Ovary (tissue), 9 donors: ENCODE data around the gene CDC25B. TPM values are rescaled to one million over a fixed set of nuclear protein-coding genes. Genes with fewer than 3 reads are reported as not detected.

Experiments
- DNase-seq, 5 donors: peaks; one replicate each; pipeline ENCODE4 v3.0.0-alpha.2; 2019 to 2020
- H3K27ac ChIP-seq, 2 donors: fragments of 200-600 bp; one replicate each; pipeline versions ENCODE4 v1.5.1 to v1.8.0; 2019 to 2022
- H3K27me3 ChIP-seq: fragments of 200-600 bp; one replicate; pipeline ENCODE4 v1.8.0; 2022
- H3K36me3 ChIP-seq: fragments of 200-600 bp; sonication (generic); one replicate; pipeline ENCODE4 v1.5.1; 2019
- H3K4me1 ChIP-seq: one replicate; pipeline ENCODE4 v1.8.1; 2013; ENCODE audit warnings: mild to moderate bottlenecking, moderate library complexity; ENCODE audit not compliant: insufficient read depth
- H3K4me3 ChIP-seq: fragments of 200-600 bp; sonication (generic); one replicate; pipeline ENCODE4 v1.5.1; 2017
- H3K9me3 ChIP-seq, 2 donors: fragments of 200-600 bp in 1 of 2; sonication (generic) in 1 of 2; one replicate each; pipeline versions ENCODE4 v1.5.1 to v1.8.1; 2013 to 2019; ENCODE audit warnings: mild to moderate bottlenecking in 1 of 2, moderate library complexity in 1 of 2
- CTCF ChIP-seq, 3 donors: fragments of 450-650 bp in 2 of 3; fragments of 200-600 bp in 1 of 3; IDR thresholded peaks; one replicate each; pipeline versions ENCODE4 v1.5.1 to v1.8.0; 2016 to 2022; ENCODE audit warnings: antibody characterized with exemption in 3 of 3, mild to moderate bottlenecking in 1 of 3
- EP300 ChIP-seq: sonication (generic); formaldehyde crosslinking; IDR thresholded peaks from one replicate; pipeline ENCODE4 v1.6.1; 2017; ENCODE audit warnings: antibody characterized with exemption
- POLR2A ChIP-seq: fragments of 450-650 bp; IDR thresholded peaks from one replicate; pipeline ENCODE4 v1.6.1; 2017; ENCODE audit warnings: antibody characterized with exemption, mild to moderate bottlenecking, moderate library complexity
- WGBS, 3 donors: extraction: QIAGEN DNeasy Blood & Tissue Kit in 1 of 3; methylation state at CpG; one replicate each; pipeline versions ENCODE4 v1.1.5 to v1.1.7; 2013 to 2017; 5-methylcytosine and 5-hydroxymethylcytosine counted together
- intact Hi-C, 4 donors: fragments of 100-400 bp; cut with DNase I; formaldehyde crosslinking; loops; one replicate each; pipeline versions ENCODE4 v1.11.0 to v1.15.1; 2022 to 2023
- polyA plus RNA-seq, 2 donors: library from polyadenylated mRNA; stranded (reverse); fragments of 200-250 nt in 1 of 2; fragments of 350-450 nt in 1 of 2; fragmentation: Illumina TruSeq in 1 of 2; extraction: RNeasy Lipid Tissue Mini Kit (QIAGEN cat#74804) in 1 of 2; gene quantifications; one replicate each; pipeline ENCODE4 v1.2.3, GENCODE V29; 2013 to 2014
- total RNA-seq, 7 donors: library from RNA; depleted of rRNA in 2 of 7; stranded (reverse); fragments of >200 nt in 2 of 7; fragmentation: NEBNext Ultra II Directional in 3 of 7; extraction: Animal tissue kit (Norgen Biotek cat#: 25700) in 3 of 7; gene quantifications; one replicate each; pipeline versions ENCODE4 v1.1.0 to v1.2.4, GENCODE V29; 2016 to 2023
- donor health status: DM: no; HTN: no; CAD: no; lungs with moderate emphysema.
- donor health status: DM: no; HTN: no; CAD: no.
- donor health status: Bipolar disorder and iron deficiency.
- donor health status: DM: yes; HTN: yes; CAD: no.
- donor health status: DM: no; HTN: no; CAD: no.
- donor health status: DM: yes; HTN: yes; CAD: no.

Gene CDC25B
- total and polyA plus RNA-seq, 9 donors, result 17.9 to 47.8 (median 33.0) TPM

- Histone ChIP-seq H3K36me3 (no peaks in the 10 kb centered on the region), H3K27me3 (no peaks in the 10 kb centered on the region), H3K4me1 (peaks cover 25% of the 10 kb centered on the region), H3K9me3 (no peaks in the 10 kb centered on the region), H3K27ac (no peak overlapping the region), H3K4me3 (no peak overlapping the region)
- no peak for TF ChIP-seq CTCF (IDR thresholded peaks at IDR 0.05)
- TF ChIP-seq POLR2A, result no peak
- no peak for TF ChIP-seq EP300
- intact Hi-C loops, result loop anchor here in 1 of 4 donors (10.0 kb wide), 1 partner anchor 76 kb away; the partner anchor contains the start of gene ADAM33
- DNase-seq, result no peak
- 71 to 77% (median 75%) methylated on average over 10 of the region's 10 CpGs for WGBS, 3 donors
Measured at GRCh38 chr20:3760655-3761348, 35.3 kb upstream of the CDC25B start.

GRCh38 chr20:3763671-3764601 lies 32.2 kb upstream of the CDC25B start:
- 82 to 89% (median 85%) methylated on average over 8 of the region's 8 CpGs for WGBS, 3 donors
- Histone ChIP-seq H3K4me3 (no peak overlapping the region), H3K27me3 (no peaks in the 10 kb centered on the region), H3K4me1 (peaks cover 29% of the 10 kb centered on the region), H3K36me3 (no peaks in the 10 kb centered on the region), H3K9me3 (no peaks in the 10 kb centered on the region), H3K27ac (no peak overlapping the region)
- no peak for TF ChIP-seq CTCF (IDR thresholded peaks at IDR 0.05)
- no peak for TF ChIP-seq POLR2A
- no peak for TF ChIP-seq EP300
- intact Hi-C loops, result loop anchor here in 1 of 4 donors (10.0 kb wide), 1 partner anchor 79 kb away; the partner anchor contains the start of gene ADAM33
- DNase-seq, result no peak

- H3K36me3 ChIP-seq, result no peaks in the 10 kb centered on the region
- no peak for DNase-seq
- no peak for TF ChIP-seq POLR2A
- TF ChIP-seq EP300, result no peak
- no peak for TF ChIP-seq CTCF (IDR thresholded peaks at IDR 0.05)
- H3K4me3 ChIP-seq, result no peak overlapping the region
- no peak overlapping the region for H3K27ac ChIP-seq
- no peaks in the 10 kb centered on the region for H3K27me3 ChIP-seq
- 79 to 89% (median 86%) methylated on average over 3 of the region's 3 CpGs for whole genome bisulfite sequencing, 3 donors
- no peaks in the 10 kb centered on the region for H3K9me3 ChIP-seq
- intact Hi-C loops, result loop anchor here in 1 of 4 donors (10.0 kb wide), 1 partner anchor 80 kb away; the partner anchor contains the start of gene ADAM33
- H3K4me1 ChIP-seq, result peaks cover 24% of the 10 kb centered on the region
Measured at GRCh38 chr20:3764659-3765058, 31.5 kb upstream of the CDC25B start.

GRCh38 chr20:3765171-3765882 lies 30.8 kb upstream of the CDC25B start:
- H3K4me1 ChIP-seq, result peaks cover 18% of the 10 kb centered on the region
- H3K9me3 ChIP-seq, result no peaks in the 10 kb centered on the region
- no peaks in the 10 kb centered on the region for H3K27me3 ChIP-seq
- TF ChIP-seq EP300, result no peak
- TF ChIP-seq CTCF (IDR thresholded peaks at IDR 0.05), result no peak
- no peak for TF ChIP-seq POLR2A
- no peak overlapping the region for H3K4me3 ChIP-seq
- intact Hi-C loops, result loop anchor here in 1 of 4 donors (10.0 kb wide), 1 partner anchor 81 kb away; the partner anchor contains the start of gene ADAM33
- no peaks in the 10 kb centered on the region for H3K36me3 ChIP-seq
- WGBS, 3 donors, result 30 to 48% (median 46%) methylated on average over 3 of the region's 3 CpGs
- peak overlapping the region in 1 of 2 donors; percentile 92 for H3K27ac ChIP-seq
- DNase-seq, result no peak
